ENCODE results near the gene HIPK2. TPM values are rescaled to one million over a fixed set of nuclear protein-coding genes. Genes with fewer than 3 reads are reported as not detected.

Gene HIPK2
- total and polyA plus RNA-seq, 10 of the 15 experiments (the other 5 are each of a cell fraction or from before 2014, with no cell fraction given): 1.7 to 39.0 (median 9.4) TPM

GRCh38 chr7:139797607-139798006, 19.8 kb upstream of the HIPK2 start (continued):
- TF ChIP-seq RELB (IDR thresholded peaks at IDR 0.05; ENCODE audit: low read depth) (no peak), JUND (IDR thresholded peaks at IDR 0.05; ENCODE audit: low read depth, low read length) (no peak), BRCA1 (IDR thresholded peaks at IDR 0.05; ENCODE audit: low read depth, low read length) (no peak)

- POLR2A ChIA-PET: no interaction called here
- no peak overlapping the region for H3K4me2 ChIP-seq (ENCODE audit: control insufficient read depth, insufficient read depth)
- CTCF ChIA-PET: interaction anchor here (1.3 kb wide), 1 partner anchor 10 kb away, joined by 3 read pairs; no protein-coding TSS in a partner anchor
- intact Hi-C loops (cut with micrococcal nuclease; ENCODE audit: unreplicated experiment): no loop called here
- H3K4me3 ChIP-seq: no peak overlapping the region
- RAD21 ChIA-PET (ENCODE audit: unreplicated experiment): no interaction called here
- H3K27ac ChIP-seq (ENCODE audit: control insufficient read depth, insufficient read depth): no peak overlapping the region
- in situ Hi-C loops (cut with MboI): no loop called here
- H3K79me2 ChIP-seq (ENCODE audit: control insufficient read depth, insufficient read depth, low read length): no peaks in the 10 kb centered on the region
- no peak for FAIRE-seq
- DNase-seq (ENCODE audit: low read depth, low spot score): no peak
- 91% methylated on average over 7 of the region's 7 CpGs for WGBS (ENCODE audit: insufficient coverage, insufficient replicate concordance, low lambda C conversion rate, missing lambda C conversion rate)
- ATAC-seq: no peak
- H4K20me1 ChIP-seq (ENCODE audit: control insufficient read depth, insufficient read depth): no peaks in the 10 kb centered on the region
- H2AFZ ChIP-seq (ENCODE audit: control insufficient read depth, low read depth, low read length): no peak overlapping the region
- H3K9me3 ChIP-seq (replicated peaks; ENCODE audit: control insufficient read depth, insufficient read depth, low read length): no peaks in the 10 kb centered on the region
- no peaks in the 10 kb centered on the region for H3K36me3 ChIP-seq (ENCODE audit: control insufficient read depth in 2 of 2, insufficient read depth in 2 of 2, low read length in 1 of 2)
- no peak overlapping the region for H3K9ac ChIP-seq (ENCODE audit: control insufficient read depth, insufficient read depth, low read length)
- H3K4me1 ChIP-seq (ENCODE audit: control insufficient read depth, insufficient read depth, low read length): no peaks in the 10 kb centered on the region
- BruUV-seq (replicated peaks): no TSS peak
- SMC1A ChIA-PET (ENCODE audit: uncharacterized antibody, unreplicated experiment): no interaction called here
- no peaks in the 10 kb centered on the region for H3K27me3 ChIP-seq (replicated peaks in 1 of 2; ENCODE audit: control insufficient read depth in 2 of 2, insufficient read depth in 2 of 2, low read length in 1 of 2)
- TF ChIP-seq IRF5 (IDR thresholded peaks at IDR 0.05; ENCODE audit: borderline replicate concordance) (no peak), ZNF274 (IDR thresholded peaks at IDR 0.05; ENCODE audit: insufficient read depth, insufficient read length) (no peak), HDAC6 (IDR thresholded peaks at IDR 0.05; ENCODE audit: unreplicated experiment) (no peak), CTCF (IDR thresholded peaks at IDR 0.05 in 2 of 3, conservative IDR thresholded peaks at IDR 0.05 in 1 of 3; ENCODE audit: control insufficient read depth in 2 of 3, extremely low read depth in 1 of 3, insufficient read depth in 1 of 3, low read depth in 3 of 3, low read length in 3 of 3) (no peak), SUPT20H (IDR thresholded peaks at IDR 0.05; ENCODE audit: borderline replicate concordance, control insufficient read depth, low read depth, low read length) (no peak), CEBPZ (IDR thresholded peaks at IDR 0.05; ENCODE audit: low read depth, low read length) (no peak), PAX8 (IDR thresholded peaks at IDR 0.05) (no peak), EP300 (IDR thresholded peaks at IDR 0.05; ENCODE audit: borderline replicate concordance in 1 of 2, control insufficient read depth in 1 of 2, low read depth in 2 of 2, low read length in 2 of 2) (no peak), FOXK2 (IDR thresholded peaks at IDR 0.05) (no peak), YBX1 (IDR thresholded peaks at IDR 0.05) (no peak), RELA (IDR thresholded peaks at IDR 0.05; ENCODE audit: borderline replicate concordance, partially characterized antibody) (no peak), PML (IDR thresholded peaks at IDR 0.05; ENCODE audit: low read length) (no peak)
Measured at GRCh38 chr7:139791316-139791715, 13.5 kb upstream of the HIPK2 start.

Data from GM12878 (cell line).